ENCODE measurements around the gene KCNJ9.

Gene KCNJ9

GRCh38 chr1:160075836-160076235 is 5.5 kb upstream of the KCNJ9 start:
- no peak for TF ChIP-seq CTCF (IDR thresholded peaks at IDR 0.05; ENCODE audit: low read length, missing control alignments)
- DNase-seq (ENCODE audit: low read depth), result no peak
- H3K4me3 ChIP-seq (replicated peaks; ENCODE audit: low read depth, low read length), result no peak overlapping the region

- no peak overlapping the region for H3K4me3 ChIP-seq (replicated peaks; ENCODE audit: low read depth, low read length)
- DNase-seq (ENCODE audit: low read depth), result no peak
- no peak for TF ChIP-seq CTCF (IDR thresholded peaks at IDR 0.05; ENCODE audit: low read length, missing control alignments)
Measured at GRCh38 chr1:160076295-160076694, 5.0 kb upstream of the KCNJ9 start.

- no peak for TF ChIP-seq CTCF (IDR thresholded peaks at IDR 0.05; ENCODE audit: low read length, missing control alignments)
- H3K4me3 ChIP-seq (replicated peaks; ENCODE audit: low read depth, low read length), result no peak overlapping the region
- DNase-seq (ENCODE audit: low read depth), result no peak
Measured at GRCh38 chr1:160077486-160077885, 3.9 kb upstream of the KCNJ9 start.

GRCh38 chr1:160078512-160079195 is 2.7 kb upstream of the KCNJ9 start:
- DNase-seq (ENCODE audit: low read depth), result peak; percentile 27
- TF ChIP-seq CTCF (IDR thresholded peaks at IDR 0.05; ENCODE audit: low read length, missing control alignments), result peak; percentile 80
- H3K4me3 ChIP-seq (replicated peaks; ENCODE audit: low read depth, low read length), result no peak overlapping the region

- no peak for DNase-seq (ENCODE audit: low read depth)
- no peak overlapping the region for H3K4me3 ChIP-seq (replicated peaks; ENCODE audit: low read depth, low read length)
- TF ChIP-seq CTCF (IDR thresholded peaks at IDR 0.05; ENCODE audit: low read length, missing control alignments), result no peak
Measured at GRCh38 chr1:160079448-160079847, 1.9 kb upstream of the KCNJ9 start.

GRCh38 chr1:160080381-160081100 is 797 bp upstream of the KCNJ9 start:
- DNase-seq (ENCODE audit: low read depth), result no peak
- no peak overlapping the region for H3K4me3 ChIP-seq (replicated peaks; ENCODE audit: low read depth, low read length)
- no peak for TF ChIP-seq CTCF (IDR thresholded peaks at IDR 0.05; ENCODE audit: low read length, missing control alignments)

All from fibroblast of pulmonary artery (primary cell).